ENCODE measurements around the gene RGL4.
"Not testable (repeated sequence)": the region's sequence is repeated elsewhere in the genome, so short reads cannot be mapped to it uniquely, and the experiment has no call there.

Gene RGL4

GRCh38 chr22:23690713-23691112 lies at the start of gene RGL4:
RGL4 (plus strand) TSS chr22:23691013; CDS start chr22:23692031, 1,018 bp downstream.
- DNase-seq (ENCODE audit: low spot score): no peak

GRCh38 chr22:23646526-23646925 lies 44.3 kb upstream of the RGL4 start:
- not testable (repeated sequence) for DNase-seq (ENCODE audit: low spot score)

GRCh38 chr22:23649071-23649501 lies 41.7 kb upstream of the RGL4 start:
- DNase-seq (ENCODE audit: low spot score): no peak

- no peak for DNase-seq (ENCODE audit: low spot score)
Observed at GRCh38 chr22:23651676-23652075, 39.1 kb upstream of the RGL4 start.

GRCh38 chr22:23652286-23652685 lies 38.5 kb upstream of the RGL4 start:
- DNase-seq (ENCODE audit: low spot score): no peak

GRCh38 chr22:23652711-23653110 lies 38.1 kb upstream of the RGL4 start:
- DNase-seq (ENCODE audit: low spot score): no peak

GRCh38 chr22:23655891-23656475 lies 34.8 kb upstream of the RGL4 start:
- DNase-seq (ENCODE audit: low spot score): no peak

- no peak for DNase-seq (ENCODE audit: low spot score)
Observed at GRCh38 chr22:23657727-23658126, 33.1 kb upstream of the RGL4 start.

GRCh38 chr22:23660381-23660780 lies 30.4 kb upstream of the RGL4 start:
- not testable (repeated sequence) for DNase-seq (ENCODE audit: low spot score)

GRCh38 chr22:23670378-23671295 lies 20.2 kb upstream of the RGL4 start:
- DNase-seq (ENCODE audit: low spot score): no peak

- DNase-seq (ENCODE audit: low spot score): not testable (repeated sequence)
Observed at GRCh38 chr22:23671387-23671786, 19.4 kb upstream of the RGL4 start.

- not testable (repeated sequence) for DNase-seq (ENCODE audit: low spot score)
Observed at GRCh38 chr22:23672307-23673049, 18.3 kb upstream of the RGL4 start.

GRCh38 chr22:23673050-23673620 lies 17.7 kb upstream of the RGL4 start:
- no peak for DNase-seq (ENCODE audit: low spot score)

- DNase-seq (ENCODE audit: low spot score): no peak
Observed at GRCh38 chr22:23673826-23674690, 16.8 kb upstream of the RGL4 start.

- not testable (repeated sequence) for DNase-seq (ENCODE audit: low spot score)
Observed at GRCh38 chr22:23674886-23675501, 15.8 kb upstream of the RGL4 start.

- no peak for DNase-seq (ENCODE audit: low spot score)
Observed at GRCh38 chr22:23675502-23676415, 15.1 kb upstream of the RGL4 start.

GRCh38 chr22:23676841-23677700 lies 13.7 kb upstream of the RGL4 start:
- DNase-seq (ENCODE audit: low spot score): not testable (repeated sequence)

- no peak for DNase-seq (ENCODE audit: low spot score)
Observed at GRCh38 chr22:23677701-23677995, 13.2 kb upstream of the RGL4 start.

- no peak for DNase-seq (ENCODE audit: low spot score)
Observed at GRCh38 chr22:23678133-23678532, 12.7 kb upstream of the RGL4 start.
